Bladder microvascular endothelial cell (primary cell): ENCODE results near the gene COPS6. TPM values are rescaled to one million over a fixed set of nuclear protein-coding genes. Genes with fewer than 3 reads are reported as not detected.

Source experiments
- total RNA-seq: library from RNA; depleted of rRNA; stranded (reverse); fragments of >200 nt; gene quantifications from 2 replicates; pipeline ENCODE4 v1.2.3, GENCODE V29; 2014

The COPS6 gene
- total RNA-seq = 87.1 and 87.8 TPM in 2 replicates

GRCh38 chr7:100088621-100089457 is at the start of gene COPS6:
Gene COPS6 (plus strand): TSS chr7:100088969. CDS start chr7:100088991, 22 bp downstream.

GRCh38 chr7:100049441-100050291 is 39.1 kb upstream of the COPS6 start, which contains the start of gene ZSCAN21:
Gene ZSCAN21 (plus strand): TSS chr7:100049774. CDS start chr7:100057007, 7,233 bp downstream.

GRCh38 chr7:100081535-100082102 is 7.2 kb upstream of the COPS6 start, which contains the start of gene ZNF3:
Gene ZNF3 (minus strand): TSS chr7:100081723. CDS start chr7:100077357, 4,366 bp downstream.

GRCh38 chr7:100101016-100101862 is 12.5 kb downstream of the COPS6 start, which contains the start of the genes AP4M1 and MCM7:
Gene AP4M1 (plus strand): TSS chr7:100101643. CDS start chr7:100101715, 72 bp downstream.
Gene MCM7 (minus strand): TSS chr7:100101397. CDS start chr7:100101294, 103 bp downstream.

GRCh38 chr7:100119072-100119969 is 30.6 kb downstream of the COPS6 start, which contains the start of the genes CNPY4 and TAF6:
Gene CNPY4 (plus strand): TSS chr7:100119634. CDS start chr7:100119745, 111 bp downstream.
Gene TAF6 (minus strand): TSS chr7:100119358. CDS start chr7:100114209, 5,149 bp downstream.

GRCh38 chr7:100126931-100127865 is 38.4 kb downstream of the COPS6 start, which contains the start of gene MBLAC1:
Gene MBLAC1 (plus strand): TSS chr7:100126967. CDS start chr7:100127396, 429 bp downstream.

Other genes with a start within 250 kb of the COPS6 start
- under 0.01 and 0.25 TPM in 2 replicates for gene OR2AE1, start 211.9 kb upstream of the COPS6 start, total RNA-seq
- gene TRIM4, start 169.4 kb upstream of the COPS6 start, total RNA-seq = 14.2 and 24.7 TPM in 2 replicates
- 0.16 and 0.31 TPM in 2 replicates for gene GJC3, start 159.3 kb upstream of the COPS6 start, total RNA-seq
- not detected in 2 replicates for gene AZGP1, start 112.9 kb upstream of the COPS6 start, total RNA-seq
- 18.3 and 55.8 TPM in 2 replicates for gene ZKSCAN1, start 73.4 kb upstream of the COPS6 start, total RNA-seq
- 5.8 and 8.4 TPM in 2 replicates for gene ZSCAN21, start 39.2 kb upstream of the COPS6 start, total RNA-seq
- 17.8 and 35.7 TPM in 2 replicates for gene ZNF3, start 7.2 kb upstream of the COPS6 start, total RNA-seq
- 98.1 and 113 TPM in 2 replicates for gene MCM7, start 12.4 kb downstream of the COPS6 start, total RNA-seq
- gene AP4M1, start 12.7 kb downstream of the COPS6 start, total RNA-seq = 16.4 and 19.5 TPM in 2 replicates
- 18.5 and 46.6 TPM in 2 replicates for gene TAF6, start 30.4 kb downstream of the COPS6 start, total RNA-seq
- 38.9 and 45.6 TPM in 2 replicates for gene CNPY4, start 30.7 kb downstream of the COPS6 start, total RNA-seq
- 1.8 and 2.0 TPM in 2 replicates for gene MBLAC1, start 38.0 kb downstream of the COPS6 start, total RNA-seq
- gene LAMTOR4, start 59.9 kb downstream of the COPS6 start, total RNA-seq = 98.6 and 171 TPM in 2 replicates
- gene TRAPPC14, start 69.8 kb downstream of the COPS6 start, total RNA-seq = 3.9 and 7.7 TPM in 2 replicates
- gene GAL3ST4, start 79.6 kb downstream of the COPS6 start, total RNA-seq = 0.49 and 0.88 TPM in 2 replicates
- 1.3 and 3.9 TPM in 2 replicates for gene GPC2, start 88.4 kb downstream of the COPS6 start, total RNA-seq
- 0.25 and 0.32 TPM in 2 replicates for gene STAG3, start 88.9 kb downstream of the COPS6 start, total RNA-seq
- gene PVRIG, start 131.0 kb downstream of the COPS6 start, total RNA-seq = not detected in 2 replicates
- not detected in 2 replicates for gene SPDYE3, start 218.7 kb downstream of the COPS6 start, total RNA-seq